HEK293 (cell line): ENCODE data around the gene DDAH1.
A peak's percentile ranks its signal among the peaks of the same experiment; 100 is the strongest.

Experiments used
- CTCF ChIA-PET: fragments of 350-600 bp; formaldehyde crosslinking; extraction: SDS; loops from one replicate; lab custom pipeline; 2021; ENCODE audit warnings: antibody characterized with exemption; lab: Yijun Ruan, JAX
- POLR2A ChIA-PET: fragments of 300-600 bp; formaldehyde crosslinking; extraction: SDS; loops from one replicate; lab custom pipeline; 2020; ENCODE audit warnings: antibody characterized with exemption, inconsistent platforms; lab: Yijun Ruan, JAX
- H3K27ac ChIP-seq: fragments of 200-500 bp; sonication (Bioruptor generic); 2 replicates; pipeline ENCODE4 v1.5.1; 2014; ENCODE audit warnings: low read depth, low read length, control low read depth, inconsistent platforms; ENCODE audit errors: extremely low read depth
- H3K36me3 ChIP-seq, 2 experiments: fragments of 200-500 bp in 1 of 2; sonication (Bioruptor generic) in 1 of 2; 1 replicate in 1 of 2; 2 replicates in 1 of 2; pipeline ENCODE4 v1.5.1; 2014 to 2017; ENCODE audit warnings: inconsistent platforms in 2 of 2, low read length in 2 of 2; ENCODE audit not compliant: control insufficient read depth in 2 of 2, insufficient read depth in 1 of 2
- H3K4me1 ChIP-seq: fragments of 200-500 bp; sonication (Bioruptor generic); 2 replicates; pipeline ENCODE4 v1.5.1; 2014; ENCODE audit warnings: mild to moderate bottlenecking, low read length, inconsistent platforms; ENCODE audit not compliant: control insufficient read depth, insufficient read depth
- H3K4me3 ChIP-seq: 2 replicates; pipeline ENCODE4 v1.5.1; 2011; ENCODE audit warnings: low read depth, mild to moderate bottlenecking, control low read depth, low read length, moderate library complexity
- H3K9me3 ChIP-seq: fragments of 200-500 bp; sonication (Bioruptor generic); 2 replicates; pipeline ENCODE4 v1.5.1; 2014; ENCODE audit warnings: low read depth, low read length, inconsistent platforms; ENCODE audit not compliant: control insufficient read depth, insufficient read depth
- BCL11B ChIP-seq: fragments of 450-650 bp; formaldehyde crosslinking; IDR thresholded peaks from 2 replicates; pipeline ENCODE4 v1.5.1; 2016; ENCODE audit warnings: low read depth, missing biosample characterization, missing genetic modification characterization
- KLF10 ChIP-seq: fragments of 450-650 bp; IDR thresholded peaks from 2 replicates; pipeline ENCODE4 v1.5.1; 2018; ENCODE audit warnings: missing biosample characterization, mild to moderate bottlenecking, missing genetic modification characterization
- KLF16 ChIP-seq: fragments of 450-650 bp; formaldehyde crosslinking; IDR thresholded peaks from 2 replicates; pipeline ENCODE4 v1.5.1; 2017; ENCODE audit warnings: missing biosample characterization, missing genetic modification characterization
- KLF9 ChIP-seq: fragments of 450-650 bp; formaldehyde crosslinking; IDR thresholded peaks from 2 replicates; pipeline ENCODE4 v1.5.1; 2016; ENCODE audit warnings: missing biosample characterization, missing genetic modification characterization, low read depth
- MYNN ChIP-seq: fragments of 450-650 bp; formaldehyde crosslinking; IDR thresholded peaks from 2 replicates; pipeline ENCODE4 v1.5.1; 2016; ENCODE audit warnings: missing biosample characterization, missing genetic modification characterization, borderline replicate concordance
- MZF1 ChIP-seq: fragments of 450-650 bp; formaldehyde crosslinking; IDR thresholded peaks from 2 replicates; pipeline ENCODE4 v1.5.1; 2017; ENCODE audit warnings: missing biosample characterization, missing genetic modification characterization, borderline replicate concordance
- SALL2 ChIP-seq: fragments of 450-650 bp; formaldehyde crosslinking; IDR thresholded peaks from 2 replicates; pipeline ENCODE4 v1.5.0; 2017; ENCODE audit warnings: missing biosample characterization, mild to moderate bottlenecking, missing genetic modification characterization, borderline replicate concordance
- SETDB1 ChIP-seq: IDR thresholded peaks from one replicate; pipeline ENCODE4 v1.6.1; 2017; ENCODE audit warnings: mild to moderate bottlenecking, low read length, moderate library complexity, mixed read lengths; ENCODE audit not compliant: insufficient read length
- SP7 ChIP-seq: fragments of 450-650 bp; formaldehyde crosslinking; IDR thresholded peaks from 2 replicates; pipeline ENCODE4 v1.5.1; 2016; ENCODE audit warnings: missing biosample characterization, missing genetic modification characterization
- ZBTB8A ChIP-seq: fragments of 450-650 bp; formaldehyde crosslinking; IDR thresholded peaks from 2 replicates; pipeline ENCODE4 v1.5.1; 2016; ENCODE audit warnings: missing biosample characterization, missing genetic modification characterization
- ZFHX2 ChIP-seq: fragments of 450-650 bp; formaldehyde crosslinking; conservative IDR thresholded peaks from 2 replicates; pipeline ENCODE4 v1.5.1; 2016; ENCODE audit warnings: missing biosample characterization, missing genetic modification characterization
- ZNF10 ChIP-seq: fragments of 450-650 bp; formaldehyde crosslinking; IDR thresholded peaks from 2 replicates; pipeline ENCODE4 v1.5.1; 2017; ENCODE audit warnings: missing biosample characterization, missing genetic modification characterization
- ZNF112 ChIP-seq: fragments of 450-650 bp; formaldehyde crosslinking; IDR thresholded peaks from 2 replicates; pipeline ENCODE4 v1.5.0; 2017; ENCODE audit warnings: missing biosample characterization, missing genetic modification characterization
- ZNF19 ChIP-seq: fragments of 450-650 bp; formaldehyde crosslinking; IDR thresholded peaks from 2 replicates; pipeline ENCODE4; 2016; ENCODE audit warnings: missing biosample characterization, missing genetic modification characterization, low read depth
- ZNF202 ChIP-seq: fragments of 450-650 bp; formaldehyde crosslinking; IDR thresholded peaks from 2 replicates; pipeline ENCODE4 v1.5.1; 2016; ENCODE audit warnings: missing biosample characterization, missing genetic modification characterization, borderline replicate concordance
- ZNF23 ChIP-seq: fragments of 450-650 bp; formaldehyde crosslinking; IDR thresholded peaks from 2 replicates; pipeline ENCODE4 v1.5.1; 2016; ENCODE audit warnings: missing biosample characterization, missing genetic modification characterization, borderline replicate concordance
- ZNF391 ChIP-seq: fragments of 450-650 bp; formaldehyde crosslinking; IDR thresholded peaks from 2 replicates; pipeline ENCODE4 v1.5.1; 2016; ENCODE audit warnings: low read depth, missing biosample characterization, missing genetic modification characterization, borderline replicate concordance
- ZNF610 ChIP-seq: fragments of 450-650 bp; formaldehyde crosslinking; IDR thresholded peaks from 2 replicates; pipeline ENCODE4 v1.5.1; 2016; ENCODE audit warnings: missing biosample characterization, missing genetic modification characterization, borderline replicate concordance
- ZNF660 ChIP-seq: fragments of 450-650 bp; IDR thresholded peaks from 2 replicates; pipeline ENCODE4 v1.5.1; 2018; ENCODE audit warnings: missing biosample characterization, mild to moderate bottlenecking, missing genetic modification characterization
- ZNF777 ChIP-seq: fragments of 450-650 bp; formaldehyde crosslinking; IDR thresholded peaks from 2 replicates; pipeline ENCODE4 v1.5.1; 2017; ENCODE audit warnings: missing biosample characterization, missing genetic modification characterization, borderline replicate concordance
- ZNF830 ChIP-seq: fragments of 450-650 bp; IDR thresholded peaks from 2 replicates; pipeline ENCODE4 v1.5.0; 2018; ENCODE audit warnings: missing biosample characterization, missing genetic modification characterization, low read depth, mild to moderate bottlenecking, moderate library complexity
- ZSCAN23 ChIP-seq: fragments of 450-650 bp; formaldehyde crosslinking; IDR thresholded peaks from 2 replicates; pipeline ENCODE4 v1.5.1; 2016; ENCODE audit warnings: missing biosample characterization, missing genetic modification characterization
- TF ChIP-seq, protein P1 (sequence below): fragments of 450-650 bp; formaldehyde crosslinking; IDR thresholded peaks from 2 replicates; pipeline ENCODE4 v1.5.1; 2016; ENCODE audit warnings: missing biosample characterization, missing genetic modification characterization, borderline replicate concordance
- TF ChIP-seq, protein P2 (sequence below): fragments of 450-650 bp; formaldehyde crosslinking; IDR thresholded peaks from 2 replicates; pipeline ENCODE4 v1.5.1; 2016; ENCODE audit warnings: missing biosample characterization, missing genetic modification characterization
- TF ChIP-seq, protein P3 (sequence below): fragments of 450-650 bp; formaldehyde crosslinking; IDR thresholded peaks from 2 replicates; pipeline ENCODE4 v1.5.1; 2017; ENCODE audit warnings: missing biosample characterization, missing genetic modification characterization
- TF ChIP-seq, protein P4 (sequence below): fragments of 450-650 bp; formaldehyde crosslinking; IDR thresholded peaks from 2 replicates; pipeline ENCODE4 v1.5.1; 2016; ENCODE audit warnings: missing biosample characterization, missing genetic modification characterization, borderline replicate concordance

DDAH1 gene

DNA sequence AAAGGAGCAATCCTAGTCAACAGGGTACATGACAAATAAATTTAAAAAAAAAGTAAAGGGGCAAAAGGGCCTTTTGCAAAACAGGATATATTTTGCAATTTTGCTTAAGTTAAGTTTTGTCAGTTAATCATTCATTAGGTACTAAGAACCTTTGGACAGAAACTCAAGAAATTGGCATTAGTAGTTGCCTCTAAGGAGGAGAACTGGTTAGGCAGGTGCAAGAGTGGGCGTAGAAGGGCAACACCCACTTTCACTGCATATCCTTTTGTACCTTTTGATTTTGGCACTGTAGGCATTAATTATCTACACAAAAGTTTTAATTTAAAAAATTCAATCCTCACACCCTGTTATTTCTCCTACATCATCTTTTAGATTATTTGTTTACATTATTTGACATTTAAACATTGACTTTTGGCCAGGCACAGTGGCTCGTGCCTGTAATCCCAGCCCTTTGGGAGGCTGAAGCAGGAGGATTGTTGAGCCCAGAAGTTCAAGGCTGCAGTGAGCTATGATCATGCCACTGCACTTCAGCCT is 4.3 kb downstream of the DDAH1 start:
- Histone ChIP-seq H3K27ac (no peak overlapping the region), H3K4me1 (peaks cover 6% of the 10 kb centered on the region; the same call in 1 of the 2 replicates), H3K36me3 (no peaks in the 10 kb centered on the region), H3K9me3 (no peaks in the 10 kb centered on the region), H3K4me3 (no peak overlapping the region)
- ChIA-PET CTCF (interaction anchor here (0.8 kb wide), 1 partner anchor 13 kb away, joined by 3 read pairs; no protein-coding TSS in a partner anchor), POLR2A (no interaction called here)
- TF ChIP-seq SALL2 (no peak), KLF10 (0 out of 2 replicates have a peak, but pooled peaks have one; percentile 12), KLF9 (tag by site-specific recombination) (peak; percentile 25; the same call in 1 of the 2 replicates), ZSCAN23 (tag by site-specific recombination) (no peak), ZNF112 (tag by site-specific recombination) (no peak), SP7 (peak; percentile 97), ZBTB8A (tag by site-specific recombination) (peak; percentile 81), ZNF10 (tag by site-specific recombination) (no peak), ZNF660 (no peak), KLF16 (tag by site-specific recombination) (no peak), ZNF202 (tag by site-specific recombination) (no peak), ZFHX2 (peak; percentile 17; the same call in 1 of the 2 replicates)

DNA sequence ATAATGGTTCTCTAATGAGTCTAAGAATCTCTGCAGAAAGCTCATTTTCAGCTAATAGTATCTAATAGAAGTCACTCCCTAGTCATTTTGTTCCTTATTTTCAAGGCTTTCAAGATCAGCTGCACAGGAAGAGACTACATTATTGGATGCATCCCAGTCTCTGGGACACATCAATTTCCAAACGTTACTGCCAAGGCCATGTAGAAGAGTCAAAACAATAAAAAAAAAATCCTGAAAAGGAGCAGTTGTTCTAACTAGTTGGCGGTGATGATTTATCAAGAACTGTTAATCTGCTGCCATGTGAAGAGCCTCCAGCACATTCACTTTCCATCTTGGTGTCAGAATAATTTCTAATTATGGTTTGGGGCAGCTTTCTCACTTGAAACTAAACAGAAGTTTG is 5.7 kb downstream of the DDAH1 start:
- ChIA-PET CTCF (interaction anchor here (1.2 kb wide), 1 partner anchor 234 kb away, joined by 4 read pairs; no protein-coding TSS in a partner anchor), POLR2A (no interaction called here)
- Histone ChIP-seq H3K4me3 (no peak overlapping the region), H3K4me1 (peaks cover 6% of the 10 kb centered on the region; the same call in 1 of the 2 replicates), H3K36me3 (no peaks in the 10 kb centered on the region), H3K27ac (no peak overlapping the region), H3K9me3 (no peaks in the 10 kb centered on the region)
- no peak for TF ChIP-seq ZNF23 (tag by site-specific recombination)
- TF ChIP-seq ZNF777 = no peak
- no peak for TF ChIP-seq SETDB1
- TF ChIP-seq ZNF19 (tag by site-specific recombination) = no peak
- TF ChIP-seq, protein P1, sequence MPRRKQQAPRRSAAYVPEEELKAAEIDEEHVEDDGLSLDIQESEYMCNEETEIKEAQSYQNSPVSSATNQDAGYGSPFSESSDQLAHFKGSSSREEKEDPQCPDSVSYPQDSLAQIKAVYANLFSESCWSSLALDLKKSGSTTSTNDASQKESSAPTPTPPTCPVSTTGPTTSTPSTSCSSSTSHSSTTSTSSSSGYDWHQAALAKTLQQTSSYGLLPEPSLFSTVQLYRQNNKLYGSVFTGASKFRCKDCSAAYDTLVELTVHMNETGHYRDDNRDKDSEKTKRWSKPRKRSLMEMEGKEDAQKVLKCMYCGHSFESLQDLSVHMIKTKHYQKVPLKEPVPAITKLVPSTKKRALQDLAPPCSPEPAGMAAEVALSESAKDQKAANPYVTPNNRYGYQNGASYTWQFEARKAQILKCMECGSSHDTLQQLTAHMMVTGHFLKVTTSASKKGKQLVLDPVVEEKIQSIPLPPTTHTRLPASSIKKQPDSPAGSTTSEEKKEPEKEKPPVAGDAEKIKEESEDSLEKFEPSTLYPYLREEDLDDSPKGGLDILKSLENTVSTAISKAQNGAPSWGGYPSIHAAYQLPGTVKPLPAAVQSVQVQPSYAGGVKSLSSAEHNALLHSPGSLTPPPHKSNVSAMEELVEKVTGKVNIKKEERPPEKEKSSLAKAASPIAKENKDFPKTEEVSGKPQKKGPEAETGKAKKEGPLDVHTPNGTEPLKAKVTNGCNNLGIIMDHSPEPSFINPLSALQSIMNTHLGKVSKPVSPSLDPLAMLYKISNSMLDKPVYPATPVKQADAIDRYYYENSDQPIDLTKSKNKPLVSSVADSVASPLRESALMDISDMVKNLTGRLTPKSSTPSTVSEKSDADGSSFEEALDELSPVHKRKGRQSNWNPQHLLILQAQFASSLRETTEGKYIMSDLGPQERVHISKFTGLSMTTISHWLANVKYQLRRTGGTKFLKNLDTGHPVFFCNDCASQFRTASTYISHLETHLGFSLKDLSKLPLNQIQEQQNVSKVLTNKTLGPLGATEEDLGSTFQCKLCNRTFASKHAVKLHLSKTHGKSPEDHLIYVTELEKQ = no peak
- TF ChIP-seq, protein P2, sequence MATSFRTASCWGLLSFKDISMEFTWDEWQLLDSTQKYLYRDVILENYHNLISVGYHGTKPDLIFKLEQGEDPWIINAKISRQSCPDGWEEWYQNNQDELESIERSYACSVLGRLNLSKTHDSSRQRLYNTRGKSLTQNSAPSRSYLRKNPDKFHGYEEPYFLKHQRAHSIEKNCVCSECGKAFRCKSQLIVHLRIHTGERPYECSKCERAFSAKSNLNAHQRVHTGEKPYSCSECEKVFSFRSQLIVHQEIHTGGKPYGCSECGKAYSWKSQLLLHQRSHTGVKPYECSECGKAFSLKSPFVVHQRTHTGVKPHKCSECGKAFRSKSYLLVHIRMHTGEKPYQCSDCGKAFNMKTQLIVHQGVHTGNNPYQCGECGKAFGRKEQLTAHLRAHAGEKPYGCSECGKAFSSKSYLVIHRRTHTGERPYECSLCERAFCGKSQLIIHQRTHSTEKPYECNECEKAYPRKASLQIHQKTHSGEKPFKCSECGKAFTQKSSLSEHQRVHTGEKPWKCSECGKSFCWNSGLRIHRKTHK (tag by site-specific recombination) = no peak
- TF ChIP-seq ZNF610 (tag by site-specific recombination) = no peak
- TF ChIP-seq, protein P3, sequence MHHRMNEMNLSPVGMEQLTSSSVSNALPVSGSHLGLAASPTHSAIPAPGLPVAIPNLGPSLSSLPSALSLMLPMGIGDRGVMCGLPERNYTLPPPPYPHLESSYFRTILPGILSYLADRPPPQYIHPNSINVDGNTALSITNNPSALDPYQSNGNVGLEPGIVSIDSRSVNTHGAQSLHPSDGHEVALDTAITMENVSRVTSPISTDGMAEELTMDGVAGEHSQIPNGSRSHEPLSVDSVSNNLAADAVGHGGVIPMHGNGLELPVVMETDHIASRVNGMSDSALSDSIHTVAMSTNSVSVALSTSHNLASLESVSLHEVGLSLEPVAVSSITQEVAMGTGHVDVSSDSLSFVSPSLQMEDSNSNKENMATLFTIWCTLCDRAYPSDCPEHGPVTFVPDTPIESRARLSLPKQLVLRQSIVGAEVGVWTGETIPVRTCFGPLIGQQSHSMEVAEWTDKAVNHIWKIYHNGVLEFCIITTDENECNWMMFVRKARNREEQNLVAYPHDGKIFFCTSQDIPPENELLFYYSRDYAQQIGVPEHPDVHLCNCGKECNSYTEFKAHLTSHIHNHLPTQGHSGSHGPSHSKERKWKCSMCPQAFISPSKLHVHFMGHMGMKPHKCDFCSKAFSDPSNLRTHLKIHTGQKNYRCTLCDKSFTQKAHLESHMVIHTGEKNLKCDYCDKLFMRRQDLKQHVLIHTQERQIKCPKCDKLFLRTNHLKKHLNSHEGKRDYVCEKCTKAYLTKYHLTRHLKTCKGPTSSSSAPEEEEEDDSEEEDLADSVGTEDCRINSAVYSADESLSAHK (tag by site-specific recombination) = no peak
- no peak for TF ChIP-seq BCL11B (tag by site-specific recombination)
- TF ChIP-seq, protein P4, sequence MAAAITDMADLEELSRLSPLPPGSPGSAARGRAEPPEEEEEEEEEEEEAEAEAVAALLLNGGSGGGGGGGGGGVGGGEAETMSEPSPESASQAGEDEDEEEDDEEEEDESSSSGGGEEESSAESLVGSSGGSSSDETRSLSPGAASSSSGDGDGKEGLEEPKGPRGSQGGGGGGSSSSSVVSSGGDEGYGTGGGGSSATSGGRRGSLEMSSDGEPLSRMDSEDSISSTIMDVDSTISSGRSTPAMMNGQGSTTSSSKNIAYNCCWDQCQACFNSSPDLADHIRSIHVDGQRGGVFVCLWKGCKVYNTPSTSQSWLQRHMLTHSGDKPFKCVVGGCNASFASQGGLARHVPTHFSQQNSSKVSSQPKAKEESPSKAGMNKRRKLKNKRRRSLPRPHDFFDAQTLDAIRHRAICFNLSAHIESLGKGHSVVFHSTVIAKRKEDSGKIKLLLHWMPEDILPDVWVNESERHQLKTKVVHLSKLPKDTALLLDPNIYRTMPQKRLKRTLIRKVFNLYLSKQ (tag by site-specific recombination) = no peak
- TF ChIP-seq ZNF391 (tag by site-specific recombination) = no peak
- TF ChIP-seq ZNF830 (tag by site-specific recombination) = no peak
- no peak for TF ChIP-seq MYNN (tag by site-specific recombination)
- no peak for TF ChIP-seq MZF1 (tag by site-specific recombination)
